Fibroblast of lung (primary cell): ENCODE results near the gene ARL16.

Source experiments
- EZH2 ChIP-seq: IDR thresholded peaks from 2 replicates; pipeline ENCODE4 v1.5.1; 2012; ENCODE audit warnings: low read length, control low read depth, mild to moderate bottlenecking; ENCODE audit errors: missing control alignments
- TF ChIP-seq, protein P1 (sequence below), 2 donors: IDR thresholded peaks in 1 of 2; conservative IDR thresholded peaks in 1 of 2; 1 replicate in 1 of 2; 2 replicates in 1 of 2; pipeline ENCODE4 v1.5.1; 2011 to 2012; ENCODE audit warnings: low read length in 2 of 2, control low read depth in 1 of 2, inconsistent platforms in 1 of 2, low read depth in 1 of 2, mild to moderate bottlenecking in 1 of 2

DNA sequence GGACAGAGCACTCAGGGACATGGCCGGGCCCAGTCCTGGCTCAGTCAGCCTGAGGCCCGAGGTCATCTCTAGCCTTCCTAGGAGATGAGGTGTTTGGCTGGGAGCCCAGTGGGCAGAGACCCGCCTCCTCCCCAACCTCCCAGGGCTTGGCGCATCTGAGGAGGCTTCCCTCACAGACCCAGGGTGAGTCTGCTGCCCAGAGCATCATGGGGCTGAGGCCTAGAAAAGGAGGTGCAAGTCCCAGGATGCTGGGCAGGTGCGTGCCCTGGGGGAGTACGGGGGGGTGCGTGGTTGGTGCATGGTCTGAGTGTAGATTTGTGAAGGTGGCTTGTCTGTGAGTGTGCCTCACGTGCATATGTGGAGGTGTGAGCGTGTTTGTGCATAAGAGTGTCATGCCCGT is 31.9 kb downstream of the ARL16 start:
- TF ChIP-seq EZH2: no peak
- TF ChIP-seq, protein P1, sequence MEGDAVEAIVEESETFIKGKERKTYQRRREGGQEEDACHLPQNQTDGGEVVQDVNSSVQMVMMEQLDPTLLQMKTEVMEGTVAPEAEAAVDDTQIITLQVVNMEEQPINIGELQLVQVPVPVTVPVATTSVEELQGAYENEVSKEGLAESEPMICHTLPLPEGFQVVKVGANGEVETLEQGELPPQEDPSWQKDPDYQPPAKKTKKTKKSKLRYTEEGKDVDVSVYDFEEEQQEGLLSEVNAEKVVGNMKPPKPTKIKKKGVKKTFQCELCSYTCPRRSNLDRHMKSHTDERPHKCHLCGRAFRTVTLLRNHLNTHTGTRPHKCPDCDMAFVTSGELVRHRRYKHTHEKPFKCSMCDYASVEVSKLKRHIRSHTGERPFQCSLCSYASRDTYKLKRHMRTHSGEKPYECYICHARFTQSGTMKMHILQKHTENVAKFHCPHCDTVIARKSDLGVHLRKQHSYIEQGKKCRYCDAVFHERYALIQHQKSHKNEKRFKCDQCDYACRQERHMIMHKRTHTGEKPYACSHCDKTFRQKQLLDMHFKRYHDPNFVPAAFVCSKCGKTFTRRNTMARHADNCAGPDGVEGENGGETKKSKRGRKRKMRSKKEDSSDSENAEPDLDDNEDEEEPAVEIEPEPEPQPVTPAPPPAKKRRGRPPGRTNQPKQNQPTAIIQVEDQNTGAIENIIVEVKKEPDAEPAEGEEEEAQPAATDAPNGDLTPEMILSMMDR (conservative IDR thresholded peaks at IDR 0.05 in 1 of 2, IDR thresholded peaks at IDR 0.05 in 1 of 2; ENCODE audit: low read depth in 1 of 2, low read length in 2 of 2): no peak
